ES-I3 (cell line): ENCODE measurements around the gene NSMCE4A.
"Not testable (repeated sequence)": the region's sequence is repeated elsewhere in the genome, so short reads cannot be mapped to it uniquely, and the experiment has no call there.

ENCODE experiments used
- H3K36me3 ChIP-seq: 2 replicates; pipeline ENCODE4 v1.6.1; 2013; ENCODE audit warnings: mild to moderate bottlenecking, low read length, control low read depth, moderate library complexity; ENCODE audit not compliant: insufficient read depth
- H3K4me1 ChIP-seq: 2 replicates; pipeline ENCODE4 v1.6.1; 2013; ENCODE audit warnings: mild to moderate bottlenecking, control low read depth, low read length; ENCODE audit not compliant: insufficient read depth
- H3K9ac ChIP-seq: 2 replicates; pipeline ENCODE4 v1.6.1; 2013; ENCODE audit warnings: low read depth, mild to moderate bottlenecking, low read length, moderate library complexity
- H3K9me3 ChIP-seq: 2 replicates; pipeline ENCODE4 v1.6.1; 2013; ENCODE audit warnings: mild to moderate bottlenecking, low read length, moderate library complexity; ENCODE audit not compliant: control insufficient read depth, insufficient read depth

NSMCE4A gene

DNA sequence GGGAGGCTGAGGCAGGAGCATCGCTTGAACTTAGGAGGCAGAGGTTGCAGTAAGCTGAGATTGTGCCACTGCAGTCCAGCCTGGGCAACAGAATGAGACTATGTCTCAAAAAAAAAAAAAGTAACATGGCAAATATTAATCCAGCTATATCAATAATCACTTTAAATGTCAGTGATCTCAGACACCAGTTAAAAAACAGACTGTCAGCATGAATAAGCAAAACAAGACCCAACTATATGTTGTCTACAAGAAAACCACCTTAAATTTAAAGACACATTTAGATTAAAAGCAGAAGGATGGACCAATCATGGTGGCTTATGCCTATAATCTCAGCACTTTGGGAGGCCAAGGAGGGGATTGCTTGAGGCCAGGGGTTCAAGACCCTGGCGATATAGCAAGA, 38.7 kb downstream of the NSMCE4A start:
- Histone ChIP-seq H3K4me1 (no peaks in the 10 kb centered on the region), H3K36me3 (no peaks in the 10 kb centered on the region), H3K9me3 (no peaks in the 10 kb centered on the region), H3K9ac (no peak overlapping the region)

DNA sequence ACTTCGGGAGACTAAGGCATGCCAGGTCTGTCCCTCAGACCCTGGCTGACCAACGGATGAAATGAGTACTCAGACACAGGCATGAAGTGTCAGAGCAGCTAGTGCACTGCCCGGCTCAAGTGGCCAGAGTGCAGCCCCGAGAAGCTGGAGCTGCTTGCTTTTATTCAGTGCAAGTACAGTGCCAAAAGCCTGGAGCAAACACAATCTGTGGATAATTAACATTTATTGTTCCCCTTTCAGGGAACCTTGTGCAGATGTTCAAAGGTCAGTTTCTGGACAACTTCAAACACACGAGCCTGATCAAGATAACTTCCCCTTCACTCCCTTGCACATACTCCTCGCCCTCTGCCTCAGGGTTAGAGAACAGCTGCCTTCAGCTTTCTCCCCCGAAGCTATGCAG, 39.3 kb downstream of the NSMCE4A start:
- no peak overlapping the region for H3K9ac ChIP-seq
- no peaks in the 10 kb centered on the region for H3K36me3 ChIP-seq
- H3K9me3 ChIP-seq = no peaks in the 10 kb centered on the region
- H3K4me1 ChIP-seq = no peaks in the 10 kb centered on the region

DNA sequence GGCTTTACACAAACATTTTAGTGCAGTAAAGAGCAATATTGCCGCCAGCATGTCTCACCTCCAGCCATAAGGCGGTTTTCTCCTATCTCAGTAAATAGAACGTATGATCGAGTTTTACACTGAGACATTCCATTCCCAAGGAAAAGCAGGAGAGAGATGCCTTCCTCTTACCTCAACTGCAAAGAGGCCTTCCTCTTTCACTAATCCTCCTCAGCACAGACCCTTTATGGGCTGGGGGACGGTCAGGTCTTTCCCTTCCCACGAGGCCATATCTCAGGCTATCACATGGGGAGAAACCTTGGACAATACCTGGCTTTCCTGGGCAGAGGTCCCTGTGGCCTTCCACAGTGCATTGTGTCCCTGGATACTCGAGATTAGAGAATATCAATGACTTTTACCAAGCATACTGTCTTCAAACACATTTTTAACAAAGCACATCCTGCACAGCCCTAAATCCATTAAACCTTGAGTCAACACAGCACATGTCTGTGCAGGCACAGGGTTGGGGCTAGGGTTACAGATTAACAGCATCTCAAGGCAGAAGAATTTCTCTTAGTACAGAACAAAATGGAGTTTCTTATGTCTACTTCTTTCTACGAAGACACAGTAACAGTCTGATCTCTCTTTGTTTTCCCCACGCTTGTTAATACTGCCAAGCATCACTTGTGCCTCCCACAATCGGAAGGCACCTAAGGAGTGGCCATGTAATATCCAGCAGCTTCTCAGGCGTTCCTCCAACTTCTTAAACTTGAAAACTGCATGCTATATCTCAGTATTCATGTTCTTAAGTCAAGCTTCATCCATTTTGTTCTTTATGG, 44.5 kb downstream of the NSMCE4A start:
- not testable (repeated sequence) for H3K9me3 ChIP-seq, H3K9ac ChIP-seq, H3K36me3 ChIP-seq, H3K4me1 ChIP-seq

DNA sequence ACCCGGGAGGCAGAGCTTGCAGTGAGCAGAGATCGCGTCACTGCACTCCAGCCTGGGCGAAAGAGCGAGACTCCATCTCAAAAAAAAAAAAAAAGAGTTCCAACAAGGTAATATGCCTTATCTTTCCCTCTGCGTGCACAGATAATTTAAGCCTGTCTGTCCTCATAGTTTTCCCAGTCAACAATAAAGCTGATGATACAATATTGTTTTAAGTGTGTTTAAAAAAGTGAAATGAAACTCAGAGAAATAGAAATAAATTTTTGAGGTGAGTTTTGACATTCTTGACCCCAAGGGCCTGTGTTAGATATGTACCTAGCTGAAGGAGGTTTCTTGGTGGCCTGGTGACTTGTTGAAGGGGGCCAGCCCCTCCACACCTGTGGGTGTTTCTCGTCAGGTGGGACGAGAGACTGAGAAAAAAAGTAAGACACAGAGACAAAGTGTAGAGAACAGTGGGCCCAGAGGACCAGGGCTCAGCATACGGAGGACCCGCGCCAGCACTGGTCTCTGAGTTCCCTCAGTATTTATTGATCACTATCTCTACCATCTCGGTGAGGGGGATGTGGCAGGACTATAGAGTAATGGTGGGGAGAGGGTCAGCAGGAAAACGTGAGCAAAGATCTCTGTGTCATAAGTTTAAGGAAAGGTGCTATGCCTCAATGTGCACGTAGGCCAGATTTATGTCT, 45.3 kb downstream of the NSMCE4A start:
- H3K9ac ChIP-seq, H3K9me3 ChIP-seq, H3K4me1 ChIP-seq, H3K36me3 ChIP-seq: not testable (repeated sequence)

DNA sequence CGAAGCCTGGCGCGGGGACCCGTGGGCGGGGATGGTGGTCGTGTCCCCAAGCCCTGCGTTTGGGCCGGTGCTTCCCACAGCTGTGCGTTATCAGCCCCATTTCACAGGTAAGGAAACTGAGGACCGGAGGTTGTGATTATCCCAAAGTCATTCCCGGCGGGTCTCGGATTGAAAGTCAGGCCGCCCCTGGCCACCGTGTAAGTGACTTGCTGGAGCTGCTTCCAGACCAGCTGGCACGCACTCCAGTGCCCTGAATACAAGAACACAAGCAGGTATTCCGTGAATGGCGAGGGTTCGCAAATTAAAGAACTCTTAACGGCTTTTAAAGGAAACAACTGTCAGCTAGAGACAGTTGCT, 46.5 kb downstream of the NSMCE4A start:
- Histone ChIP-seq H3K36me3 (no peaks in the 10 kb centered on the region), H3K4me1 (no peaks in the 10 kb centered on the region), H3K9me3 (no peaks in the 10 kb centered on the region), H3K9ac (peak overlapping the region; percentile 99)

DNA sequence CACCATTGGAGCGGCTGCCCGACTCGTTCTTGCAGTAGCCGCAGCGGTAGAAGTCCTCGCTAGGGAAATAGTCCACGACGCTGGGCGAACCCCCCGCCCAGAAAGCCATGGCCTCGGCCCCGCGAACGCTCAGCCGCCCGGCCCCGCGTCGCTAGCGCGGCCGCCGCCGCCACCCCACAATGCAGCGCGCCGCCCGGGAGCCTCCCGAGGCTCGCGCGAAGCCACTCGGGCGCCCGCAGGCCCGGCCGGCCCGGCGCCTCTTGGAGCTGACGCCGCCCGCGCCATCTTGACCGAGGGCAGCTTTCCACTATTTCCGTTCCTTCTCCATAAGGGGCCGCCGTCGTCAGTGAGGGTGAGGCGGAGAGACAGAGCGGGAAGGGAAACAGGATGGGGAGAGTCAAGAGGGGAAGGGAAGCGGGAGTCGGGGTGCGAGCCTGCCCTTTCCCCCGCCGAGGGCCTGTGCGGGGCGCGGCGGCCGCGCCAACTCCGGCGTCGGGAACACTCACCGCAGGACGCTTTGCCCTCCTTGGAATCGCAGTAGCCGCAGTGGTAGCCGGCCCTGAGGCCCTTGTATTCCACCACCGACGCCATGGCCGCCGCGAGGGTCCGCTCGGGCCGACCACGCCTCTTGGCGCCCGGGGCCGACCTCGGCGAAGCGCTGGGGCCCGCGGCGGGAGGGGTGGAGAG, 47.0 kb downstream of the NSMCE4A start, which contains the start of gene ATE1:
TSS of gene ATE1 (minus strand) at position 191 of the 687 bp plus-strand sequence. CDS start at position 109, 82 bp downstream.
- no peaks in the 10 kb centered on the region for H3K9me3 ChIP-seq
- no peaks in the 10 kb centered on the region for H3K36me3 ChIP-seq
- H3K4me1 ChIP-seq = no peaks in the 10 kb centered on the region
- H3K9ac ChIP-seq = peak within 1 kb of the TSS; percentile 99

DNA sequence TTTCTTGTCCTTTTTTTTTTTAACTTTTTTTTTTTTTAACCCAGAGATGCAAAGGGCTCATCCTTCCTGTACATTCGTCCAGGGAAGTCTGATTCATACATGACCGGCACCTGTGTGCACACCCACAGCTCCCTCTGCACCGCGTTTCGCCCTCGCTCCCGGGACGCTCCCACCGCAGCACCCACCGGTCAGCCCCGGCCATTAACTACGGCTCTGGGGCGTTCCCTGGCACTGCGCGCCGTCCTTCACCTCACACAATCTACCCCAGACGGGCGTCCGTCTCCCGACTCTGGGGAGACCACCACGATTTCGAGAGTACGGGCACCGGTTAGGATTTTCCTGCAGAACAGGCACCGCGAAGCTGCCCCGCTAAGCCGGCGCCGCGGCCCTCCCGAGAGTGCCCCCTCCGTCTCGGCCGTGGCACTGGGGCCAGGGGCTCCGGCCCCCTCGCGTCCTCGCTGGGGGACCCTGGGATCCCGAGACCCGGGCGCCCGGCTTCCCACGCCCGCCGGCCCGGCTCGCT, 47.6 kb downstream of the NSMCE4A start:
- Histone ChIP-seq H3K36me3 (0 out of 2 replicates have a peak, but pooled peaks cover 3% of the 10 kb centered on the region), H3K9me3 (no peaks in the 10 kb centered on the region), H3K4me1 (no peaks in the 10 kb centered on the region), H3K9ac (peak overlapping the region; percentile 99)

DNA sequence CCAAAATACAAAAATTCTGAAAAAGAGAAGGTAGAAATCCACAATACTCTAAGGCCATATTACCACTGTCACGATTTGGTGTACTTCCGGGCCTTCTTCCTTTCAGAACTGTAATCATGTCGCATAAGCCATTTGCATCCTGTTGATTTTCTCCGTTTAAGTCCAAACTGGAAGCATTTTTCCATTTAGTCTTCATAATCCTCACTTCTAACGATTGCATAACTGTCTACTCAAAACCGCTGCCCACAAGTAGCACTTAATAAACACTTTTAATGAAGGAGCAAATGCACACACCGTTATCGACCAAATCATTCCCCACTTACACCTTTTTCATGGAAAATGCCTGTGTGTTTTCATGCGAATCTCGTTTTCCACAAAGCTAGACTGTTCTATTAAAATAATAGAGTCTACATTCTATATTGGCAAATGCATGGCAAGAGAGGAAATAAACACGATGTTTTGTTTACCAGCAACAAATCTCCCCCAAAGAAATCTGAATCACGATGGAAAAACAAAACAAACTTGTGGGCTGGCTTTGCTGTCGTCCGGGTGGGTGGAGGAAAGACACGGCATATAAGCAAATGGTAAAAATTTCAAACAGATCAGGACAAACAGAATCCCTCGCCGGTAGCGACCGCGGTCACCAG, 48.2 kb downstream of the NSMCE4A start:
- no peaks in the 10 kb centered on the region for H3K4me1 ChIP-seq
- 0 out of 2 replicates have a peak, but pooled peaks cover 3% of the 10 kb centered on the region for H3K36me3 ChIP-seq
- H3K9me3 ChIP-seq = no peaks in the 10 kb centered on the region
- H3K9ac ChIP-seq = peak overlapping the region; percentile 99

DNA sequence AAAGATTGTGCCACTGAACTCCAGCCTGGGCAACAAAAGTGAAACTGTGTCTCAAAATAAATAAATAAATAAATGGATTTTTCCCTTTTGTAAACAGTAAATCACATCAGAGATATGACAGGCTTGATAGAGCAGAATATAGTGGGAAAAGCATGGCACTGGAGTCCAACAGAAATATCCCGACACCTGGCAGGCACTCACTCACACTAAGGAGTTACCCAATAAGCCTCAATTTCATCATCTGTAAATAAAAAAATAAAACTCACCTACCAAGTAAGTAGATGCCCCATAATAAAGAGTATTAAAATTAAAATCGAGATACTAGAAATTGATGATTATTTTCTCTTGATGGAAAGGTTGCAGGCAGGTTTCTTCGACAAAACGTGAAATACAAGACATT, 48.9 kb downstream of the NSMCE4A start:
- Histone ChIP-seq H3K4me1 (no peaks in the 10 kb centered on the region), H3K36me3 (0 out of 2 replicates have a peak, but pooled peaks cover 3% of the 10 kb centered on the region), H3K9me3 (no peaks in the 10 kb centered on the region), H3K9ac (no peak overlapping the region)

DNA sequence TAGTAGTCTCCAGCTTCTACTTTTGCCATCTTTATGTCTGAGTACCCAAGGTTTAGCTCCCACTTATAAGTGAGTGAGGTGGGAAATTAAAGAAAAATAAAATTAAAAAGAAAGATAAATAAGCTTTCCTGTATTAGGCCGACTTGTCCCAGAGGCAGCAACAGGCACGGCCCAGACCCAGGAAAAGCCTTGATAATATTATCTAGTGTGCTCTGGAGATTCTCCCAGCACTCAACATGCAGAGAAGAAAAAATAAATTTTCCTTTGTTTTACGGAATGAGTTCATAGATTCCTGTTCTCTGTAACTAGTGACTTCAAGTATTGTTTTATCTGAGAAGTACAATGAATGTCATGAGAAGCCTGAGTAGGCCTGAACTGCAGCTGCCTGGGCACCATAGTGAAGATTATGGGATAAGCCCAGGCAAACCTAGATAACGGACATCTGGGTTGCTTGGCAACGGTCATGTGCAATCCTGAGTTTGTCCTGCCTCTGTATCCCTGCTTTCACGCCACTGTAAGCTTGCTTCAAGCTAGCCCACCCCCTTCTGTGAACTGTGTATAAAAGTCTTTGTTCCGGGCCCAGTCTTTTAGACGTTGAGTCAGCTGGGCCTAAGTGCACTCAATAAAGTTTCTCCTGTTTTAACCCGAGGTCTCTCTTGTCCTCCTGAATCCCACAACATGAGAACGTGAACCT, 53.6 kb downstream of the NSMCE4A start:
- Histone ChIP-seq H3K36me3 (peaks cover 3% of the 10 kb centered on the region; the same call in 1 of the 2 replicates), H3K4me1 (peaks cover 4% of the 10 kb centered on the region; the same call in 1 of the 2 replicates), H3K9ac (no peak overlapping the region), H3K9me3 (no peaks in the 10 kb centered on the region)

DNA sequence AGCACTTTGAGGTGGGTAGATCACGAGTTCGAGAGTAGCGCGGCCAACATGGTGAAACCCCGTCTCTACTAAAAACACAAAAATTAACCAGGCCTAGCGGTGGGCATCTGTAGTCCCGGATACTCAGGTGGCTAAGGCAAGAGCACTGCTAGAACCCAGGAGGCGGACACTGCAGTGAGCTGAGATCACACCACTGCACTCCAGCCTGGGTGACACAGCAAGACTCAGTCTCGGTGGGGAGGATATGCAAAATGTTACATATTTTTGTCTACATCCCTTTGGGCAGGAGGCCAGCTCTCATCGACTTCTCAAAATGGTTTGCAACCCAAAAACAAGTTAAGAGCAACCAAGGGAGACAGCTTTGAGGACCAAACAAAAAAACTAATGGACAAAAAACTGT, 55.4 kb downstream of the NSMCE4A start:
- peaks cover 3% of the 10 kb centered on the region; the same call in 1 of the 2 replicates for H3K36me3 ChIP-seq
- peaks cover 4% of the 10 kb centered on the region; the same call in 1 of the 2 replicates for H3K4me1 ChIP-seq
- H3K9ac ChIP-seq = no peak overlapping the region
- no peaks in the 10 kb centered on the region for H3K9me3 ChIP-seq

DNA sequence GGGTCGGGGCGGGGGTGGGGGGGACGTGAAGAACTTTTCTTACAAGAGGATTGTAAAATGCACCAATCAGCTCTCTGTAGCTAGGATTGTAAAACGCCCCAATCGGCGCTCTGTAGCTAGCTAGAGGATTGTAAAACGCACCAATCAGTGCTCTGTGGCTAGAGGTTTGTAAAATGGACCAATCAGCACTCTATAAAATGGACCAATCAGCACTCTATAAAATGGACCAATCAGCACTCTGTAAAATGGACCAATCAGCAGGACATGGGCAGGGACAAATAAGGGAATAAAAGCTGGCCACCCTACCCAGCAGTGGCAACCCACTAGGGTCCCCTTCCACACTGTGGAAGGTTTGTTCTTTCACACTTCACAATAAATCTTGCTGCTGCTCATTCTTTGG, 56.2 kb downstream of the NSMCE4A start:
- H3K9me3 ChIP-seq, H3K9ac ChIP-seq, H3K36me3 ChIP-seq, H3K4me1 ChIP-seq: not testable (repeated sequence)

DNA sequence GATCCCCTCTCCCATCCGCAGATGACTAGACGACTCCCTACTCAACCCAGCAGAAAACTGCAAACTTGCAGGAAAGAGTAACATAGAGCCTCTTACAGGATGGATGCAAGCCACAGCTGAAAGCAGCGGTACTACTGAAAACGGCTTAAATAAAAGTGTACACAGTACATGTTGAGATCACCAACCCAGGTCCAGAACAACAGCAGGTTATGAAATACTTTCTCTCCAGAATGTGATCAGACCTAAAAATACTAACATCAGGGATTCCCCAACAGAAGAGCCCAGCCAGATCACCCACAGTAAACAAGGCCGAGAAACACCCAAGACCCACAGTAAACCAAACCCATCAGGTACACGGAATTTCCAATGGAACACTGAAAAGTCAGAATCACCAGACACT, 60.4 kb downstream of the NSMCE4A start:
- H3K9me3 ChIP-seq = no peaks in the 10 kb centered on the region
- no peaks in the 10 kb centered on the region; the same call in none of the 2 replicates for H3K36me3 ChIP-seq
- H3K4me1 ChIP-seq = peaks cover 4% of the 10 kb centered on the region; the same call in 1 of the 2 replicates
- no peak overlapping the region for H3K9ac ChIP-seq

DNA sequence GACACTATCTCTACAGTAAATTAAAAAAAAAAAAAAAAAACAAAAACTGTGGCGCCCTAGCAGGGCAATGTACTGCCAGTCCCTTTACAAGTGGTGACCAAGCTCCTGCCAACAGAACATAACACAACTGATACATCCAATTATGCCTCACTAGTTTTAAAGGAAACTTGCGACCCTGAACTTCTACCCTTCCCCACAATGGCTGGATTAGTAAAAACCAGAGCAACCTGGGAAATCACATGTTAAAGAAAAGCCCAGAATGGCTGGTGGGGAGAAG, 63.7 kb downstream of the NSMCE4A start:
- H3K9me3 ChIP-seq = no peaks in the 10 kb centered on the region
- H3K9ac ChIP-seq = no peak overlapping the region
- H3K36me3 ChIP-seq = peaks cover 4% of the 10 kb centered on the region
- no peaks in the 10 kb centered on the region for H3K4me1 ChIP-seq
